MCF 10A (cell line): ENCODE data around the gene ZNF581. TPM values are rescaled to one million over a fixed set of nuclear protein-coding genes. Genes with fewer than 3 reads are reported as not detected.

Experiments used
- BruUV-seq: library from RNA; stranded (reverse); fragments of 400-500 nt; replicated peaks from 2 replicates; lab custom pipeline; 2021; lab: Mats Ljungman, UMichigan
- CTCF ChIA-PET: fragments of 300-600 bp; sonication (Branson Sonifier 250); formaldehyde crosslinking; extraction: SDS; loops from one replicate; lab custom pipeline; 2021; ENCODE audit warnings: antibody characterized with exemption, inconsistent platforms; lab: Yijun Ruan, JAX
- POLR2A ChIA-PET: fragments of 300-600, 350-650 bp; sonication (Branson Sonifier 250); formaldehyde crosslinking; extraction: SDS; loops from one replicate; lab custom pipeline; 2020; ENCODE audit warnings: antibody characterized with exemption, inconsistent platforms; lab: Yijun Ruan, JAX
- DNase-seq: peaks from one replicate; pipeline ENCODE4 v3.0.0-alpha.2; 2018; ENCODE audit not compliant: unreplicated experiment
- H3K27ac Mint-ChIP-seq: one replicate; pipeline ENCODE4 v1.8.0; 2022; ENCODE audit warnings: mild to moderate bottlenecking, low read depth, mixed read lengths; ENCODE audit not compliant: unreplicated experiment
- H3K27me3 Mint-ChIP-seq: one replicate; pipeline ENCODE4 v1.8.0; 2022; ENCODE audit warnings: mixed read lengths; ENCODE audit not compliant: insufficient read depth, unreplicated experiment
- H3K36me3 Mint-ChIP-seq: one replicate; pipeline ENCODE4 v1.8.0; 2022; ENCODE audit warnings: mild to moderate bottlenecking, moderate library complexity, mixed read lengths; ENCODE audit not compliant: insufficient read depth, unreplicated experiment
- H3K4me1 Mint-ChIP-seq: one replicate; pipeline ENCODE4 v1.8.0; 2022; ENCODE audit warnings: mixed read lengths; ENCODE audit not compliant: insufficient read depth, unreplicated experiment
- H3K4me3 Mint-ChIP-seq: one replicate; pipeline ENCODE4 v1.8.0; 2022; ENCODE audit warnings: mild to moderate bottlenecking, moderate library complexity, mixed read lengths; ENCODE audit not compliant: unreplicated experiment
- H3K9me3 Mint-ChIP-seq: one replicate; pipeline ENCODE4 v1.8.0; 2022; ENCODE audit warnings: mixed read lengths; ENCODE audit not compliant: unreplicated experiment
- CTCF ChIP-seq: fragments of 200-600 bp; IDR thresholded peaks from one replicate; pipeline ENCODE4 v1.8.0; 2022; ENCODE audit warnings: antibody characterized with exemption, mild to moderate bottlenecking; ENCODE audit not compliant: unreplicated experiment
- intact Hi-C: fragments of 100-400 bp; cut with micrococcal nuclease; formaldehyde crosslinking; loops from 2 replicates; pipeline ENCODE4 v1.14.1; 2022
- total RNA-seq: library from RNA; stranded (reverse); gene quantifications from 2 replicates; pipeline ENCODE4 v1.2.3, GENCODE V29; 2022

Gene ZNF581
- total RNA-seq, 1 experiment from 2014 or later: 25.7 TPM

GRCh38 chr19:55675661-55676354, 32.4 kb downstream of the ZNF581 start:
- Mint-ChIP-seq H3K4me1 (peaks cover 33% of the 10 kb centered on the region), H3K4me3 (peak overlapping the region; percentile 87), H3K27me3 (no peaks in the 10 kb centered on the region), H3K9me3 (no peaks in the 10 kb centered on the region), H3K36me3 (peaks cover 59% of the 10 kb centered on the region), H3K27ac (peak overlapping the region; percentile 85)
- TSS peak; percentile 38 for BruUV-seq
- no peak for TF ChIP-seq CTCF
- no peak for DNase-seq
- CTCF ChIA-PET: interaction anchor here (0.6 to 1.1 kb wide), 3 partner anchors 9 to 1184 kb away, joined by 3 read pairs; partner anchors contain the start of gene U2AF2
- POLR2A ChIA-PET: interaction anchor here (0.7 to 1.6 kb wide), 7 partner anchors 12 to 158 kb away, joined by 3 to 9 read pairs (median 4); partner anchors contain the start of genes CCDC106 and ZNF581
- intact Hi-C loops: no loop called here

- no peak for DNase-seq
- no peaks in the 10 kb centered on the region for H3K27me3 Mint-ChIP-seq
- no TSS peak for BruUV-seq
- intact Hi-C loops: no loop called here
- no peaks in the 10 kb centered on the region for H3K9me3 Mint-ChIP-seq
- peaks cover 53% of the 10 kb centered on the region for H3K36me3 Mint-ChIP-seq
- ChIA-PET CTCF (interaction anchor here (0.8 to 1.1 kb wide), 3 partner anchors 9 to 1024 kb away, joined by 3 to 4 read pairs (median 3); no protein-coding TSS in a partner anchor), POLR2A (interaction anchor here (0.6 to 1.6 kb wide), 8 partner anchors 11 to 225 kb away, joined by 3 to 9 read pairs (median 4); partner anchors contain the start of genes CCDC106 and ZNF581)
- H3K27ac Mint-ChIP-seq: peak overlapping the region; percentile 85
- peak overlapping the region; percentile 87 for H3K4me3 Mint-ChIP-seq
- TF ChIP-seq CTCF: no peak
- H3K4me1 Mint-ChIP-seq: peaks cover 28% of the 10 kb centered on the region
Measured at GRCh38 chr19:55676383-55676782, 32.9 kb downstream of the ZNF581 start.

GRCh38 chr19:55676889-55677505, 33.5 kb downstream of the ZNF581 start:
- CTCF ChIA-PET: interaction anchor here (0.8 to 1.1 kb wide), 4 partner anchors 10 to 1024 kb away, joined by 3 to 4 read pairs (median 3); no protein-coding TSS in a partner anchor
- intact Hi-C loops: no loop called here
- POLR2A ChIA-PET: interaction anchor here (0.6 to 1.6 kb wide), 5 partner anchors 11 to 225 kb away, joined by 3 to 9 read pairs (median 4); no protein-coding TSS in a partner anchor
- Mint-ChIP-seq H3K9me3 (no peaks in the 10 kb centered on the region), H3K27ac (peak overlapping the region; percentile 85), H3K4me3 (peak overlapping the region; percentile 87), H3K4me1 (peaks cover 24% of the 10 kb centered on the region), H3K36me3 (peaks cover 47% of the 10 kb centered on the region), H3K27me3 (no peaks in the 10 kb centered on the region)
- TF ChIP-seq CTCF: no peak
- BruUV-seq: no TSS peak
- DNase-seq: no peak

- Mint-ChIP-seq H3K27ac (no peak overlapping the region), H3K4me1 (peaks cover 24% of the 10 kb centered on the region), H3K4me3 (peak overlapping the region; percentile 30), H3K36me3 (peaks cover 41% of the 10 kb centered on the region), H3K27me3 (no peaks in the 10 kb centered on the region), H3K9me3 (no peaks in the 10 kb centered on the region)
- intact Hi-C loops: no loop called here
- no TSS peak for BruUV-seq
- CTCF ChIA-PET: interaction anchor here (1.1 kb wide), 1 partner anchor 12 kb away, joined by 3 read pairs; no protein-coding TSS in a partner anchor
- POLR2A ChIA-PET: no interaction called here
- DNase-seq: no peak
- no peak for TF ChIP-seq CTCF
Measured at GRCh38 chr19:55677572-55678028, 34.2 kb downstream of the ZNF581 start.
